Measurements from ENCODE around the gene PPCDC.
A peak's percentile ranks its signal among the peaks of the same experiment; 100 is the strongest.

Gene PPCDC

GRCh38 chr15:75051191-75051608 lies 27.8 kb downstream of the PPCDC start:
- Histone ChIP-seq H3K9ac (ENCODE audit: low read depth, low read length, poor library complexity) (no peak overlapping the region), H3K9me3 (replicated peaks in 1 of 2; ENCODE audit: control insufficient read depth in 2 of 2, insufficient read depth in 1 of 2, low read depth in 1 of 2, low read length in 2 of 2) (no peaks in the 10 kb centered on the region), H3K4me2 (ENCODE audit: insufficient read depth, low read length, poor library complexity, severe bottlenecking) (no peak overlapping the region), H3K4me1 (ENCODE audit: control insufficient read depth in 2 of 2, insufficient read depth in 1 of 2, low read depth in 1 of 2, low read length in 2 of 2) (peaks cover 7 to 16% of the 10 kb centered on the region in 2 donors), H3K18ac (ENCODE audit: low read length) (no peak overlapping the region), H2AFZ (ENCODE audit: low read length) (no peak overlapping the region), H3K27ac (replicated peaks; ENCODE audit: low read length) (no peak overlapping the region), H3K27me3 (ENCODE audit: control insufficient read depth in 3 of 3, insufficient read depth in 3 of 3, low read depth in 1 of 3, low read length in 3 of 3) (no peaks in the 10 kb centered on the region), H3K36me3 (replicated peaks in 1 of 2; ENCODE audit: control insufficient read depth in 2 of 2, insufficient read depth in 2 of 2, low read length in 2 of 2) (peaks cover 0 to 24% of the 10 kb centered on the region in 2 donors), H4K8ac (ENCODE audit: low read depth, low read length) (no peak overlapping the region), H3K4ac (ENCODE audit: low read length) (no peak overlapping the region), H2BK5ac (ENCODE audit: low read length) (no peak overlapping the region), H2BK120ac (ENCODE audit: low read depth, low read length) (no peak overlapping the region), H3K79me1 (ENCODE audit: low read depth, low read length) (peaks cover 3% of the 10 kb centered on the region), H2BK12ac (ENCODE audit: low read length) (no peak overlapping the region), H4K91ac (ENCODE audit: low read depth, low read length, poor library complexity) (no peak overlapping the region), H3K14ac (ENCODE audit: low read length) (no peak overlapping the region), H2AK5ac (ENCODE audit: low read depth, low read length) (no peak overlapping the region), H2BK15ac (ENCODE audit: low read length) (no peak overlapping the region), H3K4me3 (ENCODE audit: low read length in 2 of 2) (no peak overlapping the region), H3K23ac (ENCODE audit: low read depth, low read length, poor library complexity) (no peak overlapping the region)
- no CpG with 5 or more reads among the region's 6 CpGs for WGBS, 2 donors (ENCODE audit: extremely low coverage in 2 of 2, insufficient read length in 2 of 2, insufficient replicate concordance in 1 of 2)
- DNase-seq (ENCODE audit: low spot score) = no peak

GRCh38 chr15:75051711-75052110 lies 28.3 kb downstream of the PPCDC start:
- Histone ChIP-seq H2BK5ac (ENCODE audit: low read length) (no peak overlapping the region), H3K9ac (ENCODE audit: low read depth, low read length, poor library complexity) (no peak overlapping the region), H3K9me3 (replicated peaks in 1 of 2; ENCODE audit: control insufficient read depth in 2 of 2, insufficient read depth in 1 of 2, low read depth in 1 of 2, low read length in 2 of 2) (no peaks in the 10 kb centered on the region), H3K27ac (replicated peaks; ENCODE audit: low read length) (no peak overlapping the region), H2AK5ac (ENCODE audit: low read depth, low read length) (no peak overlapping the region), H3K79me1 (ENCODE audit: low read depth, low read length) (peaks cover 3% of the 10 kb centered on the region), H3K27me3 (ENCODE audit: control insufficient read depth in 3 of 3, insufficient read depth in 3 of 3, low read depth in 1 of 3, low read length in 3 of 3) (no peaks in the 10 kb centered on the region), H2AFZ (ENCODE audit: low read length) (no peak overlapping the region), H4K91ac (ENCODE audit: low read depth, low read length, poor library complexity) (no peak overlapping the region), H2BK120ac (ENCODE audit: low read depth, low read length) (no peak overlapping the region), H3K18ac (ENCODE audit: low read length) (peak overlapping the region; percentile 65), H3K23ac (ENCODE audit: low read depth, low read length, poor library complexity) (no peak overlapping the region), H2BK12ac (ENCODE audit: low read length) (no peak overlapping the region), H2BK15ac (ENCODE audit: low read length) (no peak overlapping the region), H4K8ac (ENCODE audit: low read depth, low read length) (no peak overlapping the region), H3K4me2 (ENCODE audit: insufficient read depth, low read length, poor library complexity, severe bottlenecking) (no peak overlapping the region), H3K4me3 (ENCODE audit: low read length in 2 of 2) (no peak overlapping the region), H3K4me1 (ENCODE audit: control insufficient read depth in 2 of 2, insufficient read depth in 1 of 2, low read depth in 1 of 2, low read length in 2 of 2) (peaks cover 4 to 11% of the 10 kb centered on the region in 2 donors), H3K4ac (ENCODE audit: low read length) (no peak overlapping the region), H3K36me3 (replicated peaks in 1 of 2; ENCODE audit: control insufficient read depth in 2 of 2, insufficient read depth in 2 of 2, low read length in 2 of 2) (peaks cover 0 to 24% of the 10 kb centered on the region in 2 donors), H3K14ac (ENCODE audit: low read length) (no peak overlapping the region)
- DNase-seq (ENCODE audit: low spot score) = no peak
- WGBS, 2 donors (ENCODE audit: extremely low coverage in 2 of 2, insufficient read length in 2 of 2, insufficient replicate concordance in 1 of 2) = no CpG with 5 or more reads among the region's 4 CpGs

GRCh38 chr15:75052972-75053747 lies 29.8 kb downstream of the PPCDC start:
- H3K4me2 ChIP-seq (ENCODE audit: insufficient read depth, low read length, poor library complexity, severe bottlenecking) = no peak overlapping the region
- no peak overlapping the region for H2BK15ac ChIP-seq (ENCODE audit: low read length)
- no peak overlapping the region for H2BK120ac ChIP-seq (ENCODE audit: low read depth, low read length)
- H3K79me1 ChIP-seq (ENCODE audit: low read depth, low read length) = peaks cover 2% of the 10 kb centered on the region
- WGBS, 2 donors (ENCODE audit: extremely low coverage in 2 of 2, insufficient read length in 2 of 2, insufficient replicate concordance in 1 of 2) = no CpG with 5 or more reads among the region's 5 CpGs
- no peak overlapping the region for H3K18ac ChIP-seq (ENCODE audit: low read length)
- H2BK12ac ChIP-seq (ENCODE audit: low read length) = no peak overlapping the region
- H3K4me1 ChIP-seq (ENCODE audit: control insufficient read depth in 2 of 2, insufficient read depth in 1 of 2, low read depth in 1 of 2, low read length in 2 of 2) = peaks cover 0 to 3% of the 10 kb centered on the region in 2 donors
- H3K9ac ChIP-seq (ENCODE audit: low read depth, low read length, poor library complexity) = no peak overlapping the region
- H4K91ac ChIP-seq (ENCODE audit: low read depth, low read length, poor library complexity) = no peak overlapping the region
- peaks cover 0 to 19% of the 10 kb centered on the region in 2 donors for H3K36me3 ChIP-seq (replicated peaks in 1 of 2; ENCODE audit: control insufficient read depth in 2 of 2, insufficient read depth in 2 of 2, low read length in 2 of 2)
- H2AFZ ChIP-seq (ENCODE audit: low read length) = no peak overlapping the region
- H3K9me3 ChIP-seq (replicated peaks in 1 of 2; ENCODE audit: control insufficient read depth in 2 of 2, insufficient read depth in 1 of 2, low read depth in 1 of 2, low read length in 2 of 2) = no peaks in the 10 kb centered on the region
- no peaks in the 10 kb centered on the region for H3K27me3 ChIP-seq (ENCODE audit: control insufficient read depth in 3 of 3, insufficient read depth in 3 of 3, low read depth in 1 of 3, low read length in 3 of 3)
- DNase-seq (ENCODE audit: low spot score) = no peak
- no peak overlapping the region for H3K23ac ChIP-seq (ENCODE audit: low read depth, low read length, poor library complexity)
- H3K14ac ChIP-seq (ENCODE audit: low read length) = no peak overlapping the region
- H4K8ac ChIP-seq (ENCODE audit: low read depth, low read length) = no peak overlapping the region
- no peak overlapping the region for H3K4me3 ChIP-seq (ENCODE audit: low read length in 2 of 2)
- no peak overlapping the region for H3K27ac ChIP-seq (replicated peaks; ENCODE audit: low read length)
- H2BK5ac ChIP-seq (ENCODE audit: low read length) = no peak overlapping the region
- H2AK5ac ChIP-seq (ENCODE audit: low read depth, low read length) = no peak overlapping the region
- H3K4ac ChIP-seq (ENCODE audit: low read length) = no peak overlapping the region

- no peaks in the 10 kb centered on the region for H3K9me3 ChIP-seq (replicated peaks in 1 of 2; ENCODE audit: control insufficient read depth in 2 of 2, insufficient read depth in 1 of 2, low read depth in 1 of 2, low read length in 2 of 2)
- H3K23ac ChIP-seq (ENCODE audit: low read depth, low read length, poor library complexity) = no peak overlapping the region
- no peak overlapping the region for H4K91ac ChIP-seq (ENCODE audit: low read depth, low read length, poor library complexity)
- no CpG with 5 or more reads among the region's 7 CpGs for whole genome bisulfite sequencing, 2 donors (ENCODE audit: extremely low coverage in 2 of 2, insufficient read length in 2 of 2, insufficient replicate concordance in 1 of 2)
- no peak overlapping the region for H2BK5ac ChIP-seq (ENCODE audit: low read length)
- no peak overlapping the region for H2BK15ac ChIP-seq (ENCODE audit: low read length)
- H3K4me2 ChIP-seq (ENCODE audit: insufficient read depth, low read length, poor library complexity, severe bottlenecking) = no peak overlapping the region
- H3K4me1 ChIP-seq (ENCODE audit: control insufficient read depth in 2 of 2, insufficient read depth in 1 of 2, low read depth in 1 of 2, low read length in 2 of 2) = peaks cover 3% of the 10 kb centered on the region in 2 donors
- H4K8ac ChIP-seq (ENCODE audit: low read depth, low read length) = no peak overlapping the region
- H3K18ac ChIP-seq (ENCODE audit: low read length) = no peak overlapping the region
- H3K4ac ChIP-seq (ENCODE audit: low read length) = no peak overlapping the region
- no peak overlapping the region for H3K27ac ChIP-seq (replicated peaks; ENCODE audit: low read length)
- no peak overlapping the region for H3K4me3 ChIP-seq (ENCODE audit: low read length in 2 of 2)
- DNase-seq (ENCODE audit: low spot score) = no peak
- H3K36me3 ChIP-seq (replicated peaks in 1 of 2; ENCODE audit: control insufficient read depth in 2 of 2, insufficient read depth in 2 of 2, low read length in 2 of 2) = peaks cover 0 to 13% of the 10 kb centered on the region in 2 donors
- no peak overlapping the region for H2BK12ac ChIP-seq (ENCODE audit: low read length)
- no peaks in the 10 kb centered on the region for H3K27me3 ChIP-seq (ENCODE audit: control insufficient read depth in 3 of 3, insufficient read depth in 3 of 3, low read depth in 1 of 3, low read length in 3 of 3)
- no peaks in the 10 kb centered on the region for H3K79me1 ChIP-seq (ENCODE audit: low read depth, low read length)
- no peak overlapping the region for H2AK5ac ChIP-seq (ENCODE audit: low read depth, low read length)
- H2AFZ ChIP-seq (ENCODE audit: low read length) = no peak overlapping the region
- no peak overlapping the region for H3K9ac ChIP-seq (ENCODE audit: low read depth, low read length, poor library complexity)
- H3K14ac ChIP-seq (ENCODE audit: low read length) = no peak overlapping the region
- no peak overlapping the region for H2BK120ac ChIP-seq (ENCODE audit: low read depth, low read length)
Observed at GRCh38 chr15:75053748-75054125, 30.3 kb downstream of the PPCDC start.

Data from neuronal stem cell (in vitro differentiated cells).